ENCODE data around the gene CD40. TPM values are rescaled to one million over a fixed set of nuclear protein-coding genes. Genes with fewer than 3 reads are reported as not detected.

Gene CD40
- polyA plus RNA-seq (2011; rRNA removed) (0.21 and 0.37 TPM in 2 replicates), polyA minus RNA-seq (2011; rRNA and poly(A)+ RNA removed) (not detected in 2 replicates)

- Histone ChIP-seq H3K4me3 (ENCODE audit: low read depth, low read length) (0 out of 2 replicates have a peak within 1 kb of the TSS, but pooled peaks have one; percentile 10), H3K27me3 (ENCODE audit: control insufficient read depth, insufficient read depth, low read length) (peaks cover 13% of the 10 kb centered on the region)
- CTCF ChIA-PET, result interaction anchor here (1.5 kb wide), 1 partner anchor 10 kb away, joined by 4 read pairs; no protein-coding TSS in a partner anchor
These were observed at the start of gene CD40 for GRCh38 chr20:46117704-46118467. CD40 (plus strand) TSS chr20:46118314; CDS start chr20:46118344, 30 bp downstream.

GRCh38 chr20:46070215-46070900 lies 47.8 kb upstream of the CD40 start:
- CTCF ChIA-PET, result interaction anchor here (1.3 kb wide), 2 partner anchors 12 kb away, joined by 3 to 8 read pairs; no protein-coding TSS in a partner anchor
- POLR2A ChIA-PET, result no interaction called here
- no peaks in the 10 kb centered on the region for H3K27me3 ChIP-seq (ENCODE audit: control insufficient read depth, insufficient read depth, low read length)
- no peaks in the 10 kb centered on the region for H3K9me3 ChIP-seq (ENCODE audit: control insufficient read depth, insufficient read depth, low read length)
- no peak overlapping the region for H3K4me3 ChIP-seq (ENCODE audit: low read depth, low read length)
- TF ChIP-seq CTCF (IDR thresholded peaks at IDR 0.05; ENCODE audit: low read depth, low read length), result no peak
- peak overlapping the region; percentile 41 for H3K27ac ChIP-seq (ENCODE audit: low read depth, low read length)
- DNase-seq (ENCODE audit: low read depth, low spot score), result peak; percentile 41

More at GRCh38 chr20:46117704-46118467, at the start of gene CD40:
- POLR2A ChIA-PET, result no interaction called here
- DNase-seq (ENCODE audit: low read depth, low spot score), result no peak
- TF ChIP-seq CTCF (IDR thresholded peaks at IDR 0.05; ENCODE audit: low read depth, low read length), result no peak
- peaks cover 5% of the 10 kb centered on the region; the same call in 1 of the 2 replicates for H3K9me3 ChIP-seq (ENCODE audit: control insufficient read depth, insufficient read depth, low read length)
- no peak within 1 kb of the TSS for H3K27ac ChIP-seq (ENCODE audit: low read depth, low read length)

- POLR2A ChIA-PET, result no interaction called here
- CTCF ChIA-PET, result interaction anchor here (0.5 to 1.3 kb wide), 2 partner anchors 13 to 49 kb away, joined by 3 to 8 read pairs; no protein-coding TSS in a partner anchor
- no peak for TF ChIP-seq CTCF (IDR thresholded peaks at IDR 0.05; ENCODE audit: low read depth, low read length)
- Histone ChIP-seq H3K27me3 (ENCODE audit: control insufficient read depth, insufficient read depth, low read length) (no peaks in the 10 kb centered on the region), H3K9me3 (ENCODE audit: control insufficient read depth, insufficient read depth, low read length) (no peaks in the 10 kb centered on the region), H3K27ac (ENCODE audit: low read depth, low read length) (no peak overlapping the region), H3K4me3 (ENCODE audit: low read depth, low read length) (no peak overlapping the region)
- DNase-seq (ENCODE audit: low read depth, low spot score), result no peak
These were observed 46.5 kb upstream of the CD40 start for GRCh38 chr20:46071573-46071972.

- Histone ChIP-seq H3K27ac (ENCODE audit: low read depth, low read length) (no peak overlapping the region), H3K4me3 (ENCODE audit: low read depth, low read length) (no peak overlapping the region), H3K9me3 (ENCODE audit: control insufficient read depth, insufficient read depth, low read length) (no peaks in the 10 kb centered on the region), H3K27me3 (ENCODE audit: control insufficient read depth, insufficient read depth, low read length) (no peaks in the 10 kb centered on the region)
- ChIA-PET POLR2A (no interaction called here), CTCF (no interaction called here)
- no peak for TF ChIP-seq CTCF (IDR thresholded peaks at IDR 0.05; ENCODE audit: low read depth, low read length)
- no peak for DNase-seq (ENCODE audit: low read depth, low spot score)
These were observed 45.1 kb upstream of the CD40 start for GRCh38 chr20:46073024-46073423.

GRCh38 chr20:46073443-46073842 lies 44.7 kb upstream of the CD40 start:
- ChIA-PET CTCF (no interaction called here), POLR2A (no interaction called here)
- Histone ChIP-seq H3K27me3 (ENCODE audit: control insufficient read depth, insufficient read depth, low read length) (no peaks in the 10 kb centered on the region), H3K4me3 (ENCODE audit: low read depth, low read length) (no peak overlapping the region), H3K27ac (ENCODE audit: low read depth, low read length) (no peak overlapping the region), H3K9me3 (ENCODE audit: control insufficient read depth, insufficient read depth, low read length) (no peaks in the 10 kb centered on the region)
- TF ChIP-seq CTCF (IDR thresholded peaks at IDR 0.05; ENCODE audit: low read depth, low read length), result no peak
- no peak for DNase-seq (ENCODE audit: low read depth, low spot score)

Measured in AG04450 (cell line).